BLaER1 treated with 17β-estradiol and CSF1 and Interleukin-3, amounts not matched to agents 10 nM and 100 nM (cell line): Measurements from ENCODE around the gene IKZF3.
A peak's percentile ranks its signal among the peaks of the same experiment; 100 is the strongest.

Experiments
- H3K27ac ChIP-seq, 11 experiments: shearing (Covaris generic); formaldehyde crosslinking; 2 replicates each; pipeline ENCODE4 v1.8.1; 2022
- H3K27me3 ChIP-seq, 11 experiments: shearing (Covaris generic); formaldehyde crosslinking; 2 replicates each; pipeline ENCODE4 v1.8.1; 2022
- H3K36me3 ChIP-seq, 11 experiments: shearing (Covaris generic); formaldehyde crosslinking; 2 replicates each; pipeline ENCODE4 v1.8.1; 2022
- H3K4me1 ChIP-seq, 10 experiments: shearing (Covaris generic); formaldehyde crosslinking; 2 replicates each; pipeline ENCODE4 v1.8.1; 2022
- H3K4me2 ChIP-seq, 11 experiments: shearing (Covaris generic); formaldehyde crosslinking; 2 replicates each; pipeline ENCODE4 v1.8.1; 2022
- H3K4me3 ChIP-seq, 10 experiments: shearing (Covaris generic); formaldehyde crosslinking; 2 replicates each; pipeline ENCODE4 v1.8.1; 2022
- H3K9ac ChIP-seq, 11 experiments: shearing (Covaris generic); formaldehyde crosslinking; 2 replicates each; pipeline ENCODE4 v1.8.1; 2022
- H3K9me3 ChIP-seq, 11 experiments: shearing (Covaris generic); formaldehyde crosslinking; replicated peaks in 1 of 11; 2 replicates each; pipeline ENCODE4 v1.8.1; 2022
- H4K20me1 ChIP-seq, 11 experiments: shearing (Covaris generic); formaldehyde crosslinking; 2 replicates each; pipeline ENCODE4 v1.8.1; 2022
- Cebpa-rat ChIP-seq, 11 experiments: shearing (Covaris generic); IDR thresholded peaks; 2 replicates each; pipeline ENCODE4 v1.8.1; 2022

Gene IKZF3

GRCh38 chr17:39744075-39744835 lies 119.9 kb downstream of the IKZF3 start:
- no peak for TF ChIP-seq Cebpa-rat (IDR thresholded peaks at IDR 0.05)
- no peaks in the 10 kb centered on the region for H3K9me3 ChIP-seq
- no peak overlapping the region for H3K27ac ChIP-seq
- H3K9ac ChIP-seq, result no peak overlapping the region
- no peak overlapping the region for H3K4me3 ChIP-seq
- H3K36me3 ChIP-seq, result no peaks in the 10 kb centered on the region
- H3K4me1 ChIP-seq, result peaks cover 22 to 38% (median 29%) of the 10 kb centered on the region in 10 experiments
- H4K20me1 ChIP-seq, result no peaks in the 10 kb centered on the region
- peaks cover 23 to 44% (median 37%) of the 10 kb centered on the region in 11 experiments for H3K27me3 ChIP-seq
- H3K4me2 ChIP-seq, result no peak overlapping the region

DNA sequence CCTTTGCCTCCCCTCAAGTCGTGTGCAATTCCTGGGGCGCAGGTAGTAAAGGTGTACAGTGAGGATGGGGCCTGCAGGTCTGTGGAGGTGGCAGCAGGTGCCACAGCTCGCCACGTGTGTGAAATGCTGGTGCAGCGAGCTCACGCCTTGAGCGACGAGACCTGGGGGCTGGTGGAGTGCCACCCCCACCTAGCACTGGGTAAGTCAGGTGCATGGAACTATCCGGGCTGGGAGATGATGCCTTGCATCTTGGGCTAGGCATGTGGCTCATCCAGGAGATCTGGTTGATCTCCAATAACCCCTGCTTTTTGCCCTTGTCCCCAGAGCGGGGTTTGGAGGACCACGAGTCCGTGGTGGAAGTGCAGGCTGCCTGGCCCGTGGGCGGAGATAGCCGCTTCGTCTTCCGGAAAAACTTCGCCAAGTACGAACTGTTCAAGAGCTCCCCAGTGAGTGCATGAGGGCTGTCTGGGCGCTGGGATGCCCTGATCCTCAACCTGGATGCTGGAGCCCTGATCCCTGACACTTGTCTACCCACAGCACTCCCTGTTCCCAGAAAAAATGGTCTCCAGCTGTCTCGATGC lies 121.2 kb downstream of the IKZF3 start:
- no peak for TF ChIP-seq Cebpa-rat (IDR thresholded peaks at IDR 0.05)

GRCh38 chr17:39742126-39742855 lies 121.8 kb downstream of the IKZF3 start:
- Histone ChIP-seq H3K9ac (no peak overlapping the region), H3K27ac (no peak overlapping the region), H4K20me1 (no peaks in the 10 kb centered on the region), H3K4me1 (peaks cover 27 to 43% (median 37%) of the 10 kb centered on the region in 10 experiments), H3K27me3 (peaks cover 43 to 63% (median 56%) of the 10 kb centered on the region in 11 experiments), H3K9me3 (no peaks in the 10 kb centered on the region), H3K4me2 (peak overlapping the region in 4 of 11 experiments; percentile 76 to 87 (median 80); a peak in 7 of 22 replicates), H3K36me3 (no peaks in the 10 kb centered on the region), H3K4me3 (no peak overlapping the region)
- no peak for TF ChIP-seq Cebpa-rat (IDR thresholded peaks at IDR 0.05)

More for the DNA sequence above, 121.2 kb downstream of the IKZF3 start:
- H3K4me3 ChIP-seq, result no peak overlapping the region
- peaks cover 36 to 57% (median 50%) of the 10 kb centered on the region in 11 experiments for H3K27me3 ChIP-seq
- no peaks in the 10 kb centered on the region for H3K9me3 ChIP-seq
- H4K20me1 ChIP-seq, result no peaks in the 10 kb centered on the region
- no peak overlapping the region for H3K4me2 ChIP-seq
- H3K9ac ChIP-seq, result no peak overlapping the region
- H3K4me1 ChIP-seq, result peaks cover 27 to 41% (median 34%) of the 10 kb centered on the region in 10 experiments
- H3K36me3 ChIP-seq, result no peaks in the 10 kb centered on the region
- H3K27ac ChIP-seq, result no peak overlapping the region

DNA sequence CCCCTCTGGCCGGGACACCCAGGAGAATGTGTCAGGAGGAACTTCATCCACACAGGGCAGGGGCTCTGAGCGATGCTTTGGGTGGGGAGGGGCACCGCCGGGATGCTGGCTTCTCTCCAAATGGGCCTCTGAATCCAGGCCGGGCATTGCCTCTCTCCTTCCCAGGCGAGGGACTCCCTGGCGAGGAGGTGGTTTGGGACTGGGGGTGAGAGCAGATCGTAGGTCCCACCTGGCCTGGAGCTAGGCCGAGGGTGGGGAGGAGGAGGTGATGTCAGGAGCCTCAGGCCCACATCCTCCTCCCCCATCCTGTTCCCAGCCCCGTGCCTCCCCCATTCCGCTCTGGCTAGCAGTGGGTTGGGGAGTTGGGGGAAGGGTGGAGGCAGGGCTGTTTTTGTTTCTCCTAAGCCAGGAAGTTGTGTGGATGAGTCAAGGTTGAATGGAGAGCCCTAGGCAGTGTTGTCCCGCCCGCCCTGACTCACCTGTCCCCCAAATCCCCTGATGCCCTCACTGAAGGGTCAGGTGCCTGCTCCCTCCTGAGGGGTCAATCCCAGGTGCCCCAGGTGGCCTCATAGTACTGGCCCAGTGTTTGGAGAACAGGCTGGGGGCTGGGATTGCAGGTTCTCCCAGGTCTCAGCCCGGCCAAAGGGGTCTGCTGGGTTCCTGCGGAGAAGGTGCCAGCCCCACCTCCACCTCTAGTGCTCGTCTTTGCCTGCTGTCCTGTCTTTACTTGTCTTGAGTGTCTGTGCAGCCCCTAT lies 123.6 kb downstream of the IKZF3 start:
- H3K4me2 ChIP-seq, result peak overlapping the region; percentile 54 to 87 (median 68)
- no peaks in the 10 kb centered on the region for H3K36me3 ChIP-seq
- H4K20me1 ChIP-seq, result no peaks in the 10 kb centered on the region
- H3K9me3 ChIP-seq, result no peaks in the 10 kb centered on the region
- H3K27ac ChIP-seq, result peak overlapping the region in 3 of 11 experiments; percentile 33 to 54 (median 49); a peak in 3 of 22 replicates
- TF ChIP-seq Cebpa-rat (IDR thresholded peaks at IDR 0.05), result no peak
- H3K27me3 ChIP-seq, result peaks cover 57 to 81% (median 74%) of the 10 kb centered on the region in 11 experiments
- H3K4me1 ChIP-seq, result peaks cover 27 to 43% (median 35%) of the 10 kb centered on the region in 10 experiments
- H3K9ac ChIP-seq, result no peak overlapping the region
- peak overlapping the region in 2 of 10 experiments; percentile 44 to 51; a peak in 1 of 20 replicates for H3K4me3 ChIP-seq

- H3K9me3 ChIP-seq, result no peaks in the 10 kb centered on the region
- H3K36me3 ChIP-seq, result no peaks in the 10 kb centered on the region
- peaks cover 27 to 43% (median 35%) of the 10 kb centered on the region in 10 experiments for H3K4me1 ChIP-seq
- peak overlapping the region in 3 of 11 experiments; percentile 33 to 54 (median 49); a peak in 3 of 22 replicates for H3K27ac ChIP-seq
- H4K20me1 ChIP-seq, result no peaks in the 10 kb centered on the region
- peak overlapping the region in 4 of 10 experiments; percentile 12 to 51 (median 40); a peak in 5 of 20 replicates for H3K4me3 ChIP-seq
- no peak for TF ChIP-seq Cebpa-rat (IDR thresholded peaks at IDR 0.05)
- H3K9ac ChIP-seq, result 0 out of 22 replicates have a peak overlapping the region, but pooled peaks of 3 of the 11 experiments have one; percentile 4 to 30 (median 26)
- H3K27me3 ChIP-seq, result peaks cover 57 to 84% (median 76%) of the 10 kb centered on the region in 11 experiments
- peak overlapping the region; percentile 54 to 87 (median 68) for H3K4me2 ChIP-seq
Measured at GRCh38 chr17:39739885-39740356, 124.2 kb downstream of the IKZF3 start.

GRCh38 chr17:39738983-39739884 lies 124.9 kb downstream of the IKZF3 start:
- Histone ChIP-seq H3K4me2 (peak overlapping the region; percentile 54 to 87 (median 68)), H3K36me3 (no peaks in the 10 kb centered on the region), H3K9ac (0 out of 22 replicates have a peak overlapping the region, but pooled peaks of 3 of the 11 experiments have one; percentile 4 to 30 (median 26)), H3K27me3 (peaks cover 57 to 84% (median 76%) of the 10 kb centered on the region in 11 experiments), H3K4me3 (peak overlapping the region in 6 of 10 experiments; percentile 12 to 51 (median 34); a peak in 7 of 20 replicates), H3K4me1 (peaks cover 27 to 43% (median 35%) of the 10 kb centered on the region in 10 experiments), H3K9me3 (no peaks in the 10 kb centered on the region), H4K20me1 (no peaks in the 10 kb centered on the region), H3K27ac (no peak overlapping the region)
- TF ChIP-seq Cebpa-rat (IDR thresholded peaks at IDR 0.05), result no peak

- Histone ChIP-seq H3K27me3 (peaks cover 57 to 84% (median 76%) of the 10 kb centered on the region in 11 experiments), H4K20me1 (no peaks in the 10 kb centered on the region), H3K4me3 (0 out of 20 replicates have a peak overlapping the region, but pooled peaks of 1 of the 10 experiments have one; percentile 7), H3K4me2 (peak overlapping the region in 4 of 11 experiments; percentile 16 to 42 (median 26); a peak in 3 of 22 replicates), H3K36me3 (no peaks in the 10 kb centered on the region), H3K4me1 (peaks cover 27 to 43% (median 35%) of the 10 kb centered on the region in 10 experiments), H3K9ac (no peak overlapping the region), H3K27ac (no peak overlapping the region), H3K9me3 (no peaks in the 10 kb centered on the region)
- no peak for TF ChIP-seq Cebpa-rat (IDR thresholded peaks at IDR 0.05)
Measured at GRCh38 chr17:39738568-39738901, 125.6 kb downstream of the IKZF3 start.
